ENCODE results near the gene SMARCA4.

DNA sequence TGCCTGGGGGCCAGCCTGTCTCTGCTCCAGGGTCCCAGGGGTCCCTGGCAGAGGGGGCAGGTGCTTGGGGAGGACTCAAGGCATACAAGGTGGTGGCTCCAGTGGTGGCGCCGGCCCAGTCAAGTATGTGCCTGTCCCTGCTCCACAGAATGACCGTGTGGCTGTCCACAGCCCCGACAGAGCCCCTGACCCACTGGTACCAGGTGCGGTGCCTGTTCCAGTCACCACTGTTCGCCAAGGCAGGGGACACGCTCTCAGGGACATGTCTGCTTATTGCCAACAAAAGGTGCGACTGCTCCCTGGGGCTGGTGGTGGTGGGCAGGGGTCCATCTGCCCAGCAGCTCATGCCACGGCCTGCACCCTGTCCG, 40.6 kb upstream of the SMARCA4 start:
- TF ChIP-seq GATA2 (IDR thresholded peaks at IDR 0.05; ENCODE audit: low read depth, low read length) (no peak), GATA3 (IDR thresholded peaks at IDR 0.05; ENCODE audit: low read depth, low read length) (no peak)

Data from SH-SY5Y (cell line).